Keratinocyte (primary cell): ENCODE measurements around the gene PRKAR1B. TPM values are rescaled to one million over a fixed set of nuclear protein-coding genes. Genes with fewer than 3 reads are reported as not detected.

Experiments
- DNase-seq: peaks from one replicate; pipeline ENCODE4 v3.0.0-alpha.2; 2011; ENCODE audit warnings: low read depth, missing footprints, low spot score
- FAIRE-seq: peaks from 2 replicates; lab custom pipeline; 2011; peaks lifted over from hg19 to GRCh38; lab: Jason Lieb, UNC
- H2AFZ ChIP-seq: 2 replicates; pipeline ENCODE4 v1.6.0; 2012; ENCODE audit warnings: low read length, control low read depth, inconsistent platforms; ENCODE audit not compliant: control insufficient read depth
- H3K27ac ChIP-seq: 2 replicates; pipeline ENCODE4 v1.5.1; 2011; ENCODE audit warnings: low read length; ENCODE audit not compliant: control insufficient read depth, insufficient read depth
- H3K27me3 ChIP-seq: 3 replicates; pipeline ENCODE4 v1.6.0; 2011; ENCODE audit warnings: low read length; ENCODE audit not compliant: control insufficient read depth, insufficient read depth; ENCODE audit errors: extremely low read depth
- H3K36me3 ChIP-seq, 2 experiments: 2 replicates in 1 of 2; 3 replicates in 1 of 2; pipeline ENCODE4 v1.5.1; 2011; ENCODE audit warnings: low read length in 2 of 2, mild to moderate bottlenecking in 1 of 2; ENCODE audit not compliant: control insufficient read depth in 2 of 2, insufficient read depth in 2 of 2; ENCODE audit errors: extremely low read depth in 1 of 2
- H3K4me1 ChIP-seq: 3 replicates; pipeline ENCODE4 v1.5.1; 2011; ENCODE audit warnings: low read length; ENCODE audit not compliant: control insufficient read depth, insufficient read depth; ENCODE audit errors: extremely low read depth
- H3K4me2 ChIP-seq: 3 replicates; pipeline ENCODE4 v1.6.0; 2011; ENCODE audit warnings: low read depth, low read length; ENCODE audit not compliant: control insufficient read depth, insufficient read depth; ENCODE audit errors: extremely low read depth
- H3K4me3 ChIP-seq, 3 experiments: fragments of 200-600 bp in 1 of 3; sonication (generic) in 1 of 3; 2 replicates in 2 of 3; 3 replicates in 1 of 3; pipeline ENCODE4 v1.5.1; 2011 to 2016; ENCODE audit warnings: low read length in 3 of 3, mild to moderate bottlenecking in 3 of 3, control low read depth in 2 of 3, inconsistent platforms in 1 of 3, low read depth in 1 of 3, mixed read lengths in 1 of 3, mixed run types in 1 of 3, moderate library complexity in 1 of 3; ENCODE audit not compliant: control insufficient read depth in 2 of 3, insufficient read depth in 2 of 3; ENCODE audit errors: extremely low read depth in 1 of 3
- H3K79me2 ChIP-seq: 2 replicates; pipeline ENCODE4 v1.6.0; 2012; ENCODE audit warnings: low read length; ENCODE audit not compliant: control insufficient read depth, insufficient read depth
- H3K9ac ChIP-seq: 3 replicates; pipeline ENCODE4 v1.6.0; 2011; ENCODE audit warnings: low read length; ENCODE audit not compliant: control insufficient read depth, insufficient read depth; ENCODE audit errors: extremely low read depth
- H3K9me1 ChIP-seq: 3 replicates; pipeline ENCODE4 v1.6.0; 2011; ENCODE audit warnings: low read length; ENCODE audit not compliant: control insufficient read depth, insufficient read depth; ENCODE audit errors: extremely low read depth
- H3K9me3 ChIP-seq: 2 replicates; pipeline ENCODE4 v1.5.1; 2012; ENCODE audit warnings: low read depth, low read length; ENCODE audit not compliant: control insufficient read depth
- H4K20me1 ChIP-seq: 3 replicates; pipeline ENCODE4 v1.6.0; 2011; ENCODE audit warnings: low read length; ENCODE audit not compliant: control insufficient read depth, insufficient read depth; ENCODE audit errors: extremely low read depth
- EZH2 ChIP-seq: IDR thresholded peaks from one replicate; pipeline ENCODE4 v1.6.1; 2012; ENCODE audit warnings: inconsistent platforms, mild to moderate bottlenecking, low read length, moderate library complexity
- dilution Hi-C: fragments of 300-500 bp; cut with MboI; formaldehyde crosslinking; loops from one replicate; pipeline ENCODE4 v1.7.0; 2020; ENCODE audit warnings: low sequenced_read_pairs; ENCODE audit not compliant: extremely low pct_ligation_motif_present
- polyA plus RNA-seq, 5 experiments: library from polyadenylated mRNA; depleted of rRNA in 3 of 5; stranded (reverse) in 3 of 5; stranded (forward) in 1 of 5; unstranded in 1 of 5; fragments of >200 nt; gene quantifications; 1 replicate in 1 of 5; 2 replicates in 3 of 5; 3 replicates in 1 of 5; pipeline versions ENCODE4 v1.2.1 to v1.2.3, GENCODE V29; 2011 to 2012; ENCODE audit warnings: missing spikeins in 2 of 5, low read depth in 1 of 5, low replicate concordance in 1 of 5
- TF ChIP-seq, protein P1 (sequence below), 3 experiments: IDR thresholded peaks in 1 of 3; conservative IDR thresholded peaks in 1 of 3; optimal IDR thresholded peaks in 1 of 3; 2 replicates in 2 of 3; 3 replicates in 1 of 3; pipeline versions ENCODE3 to v1.5.1; 2011; ENCODE audit warnings: low read length in 3 of 3, mild to moderate bottlenecking in 3 of 3, moderate library complexity in 2 of 3, control low read depth in 1 of 3, inconsistent platforms in 1 of 3; ENCODE audit not compliant: insufficient read depth in 2 of 3; ENCODE audit errors: extremely low read depth in 1 of 3

Gene PRKAR1B
- polyA plus RNA-seq, 1 donor (not counting 4 experiments of a cell fraction or from before 2014, with no cell fraction given), result 10.8 TPM

DNA sequence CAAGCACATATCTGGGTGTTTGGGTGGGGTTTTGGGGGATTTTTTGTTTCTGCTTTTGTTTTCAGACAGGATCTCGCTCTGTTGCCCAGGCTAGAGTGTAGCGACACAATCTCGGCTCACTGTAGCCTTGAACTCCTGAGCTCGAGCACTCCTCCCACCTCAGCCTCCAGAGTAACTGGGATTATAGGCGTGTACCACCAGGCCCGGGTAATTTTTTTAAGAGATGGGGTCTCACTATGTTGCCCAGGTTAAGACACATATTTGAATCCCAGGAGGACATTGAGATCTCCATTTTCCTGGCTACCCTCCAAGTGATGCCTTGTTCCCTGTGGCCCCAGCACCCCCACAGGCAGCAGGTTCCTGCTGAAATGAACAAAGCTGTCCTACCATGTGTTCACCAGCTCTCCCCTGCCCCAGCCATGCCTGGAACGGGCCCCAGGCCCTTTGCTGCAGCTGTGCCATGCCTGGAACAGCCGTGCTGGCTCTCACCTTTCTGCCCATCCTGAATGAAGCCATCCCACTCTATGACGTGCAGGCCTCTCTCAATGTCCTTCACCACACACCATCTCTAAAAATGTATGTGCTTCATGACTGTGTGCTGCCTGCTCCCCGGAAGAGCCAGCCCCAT lies 55.6 kb downstream of the PRKAR1B start:
- no peak overlapping the region for H2AFZ ChIP-seq
- dilution Hi-C loops, result no loop called here

DNA sequence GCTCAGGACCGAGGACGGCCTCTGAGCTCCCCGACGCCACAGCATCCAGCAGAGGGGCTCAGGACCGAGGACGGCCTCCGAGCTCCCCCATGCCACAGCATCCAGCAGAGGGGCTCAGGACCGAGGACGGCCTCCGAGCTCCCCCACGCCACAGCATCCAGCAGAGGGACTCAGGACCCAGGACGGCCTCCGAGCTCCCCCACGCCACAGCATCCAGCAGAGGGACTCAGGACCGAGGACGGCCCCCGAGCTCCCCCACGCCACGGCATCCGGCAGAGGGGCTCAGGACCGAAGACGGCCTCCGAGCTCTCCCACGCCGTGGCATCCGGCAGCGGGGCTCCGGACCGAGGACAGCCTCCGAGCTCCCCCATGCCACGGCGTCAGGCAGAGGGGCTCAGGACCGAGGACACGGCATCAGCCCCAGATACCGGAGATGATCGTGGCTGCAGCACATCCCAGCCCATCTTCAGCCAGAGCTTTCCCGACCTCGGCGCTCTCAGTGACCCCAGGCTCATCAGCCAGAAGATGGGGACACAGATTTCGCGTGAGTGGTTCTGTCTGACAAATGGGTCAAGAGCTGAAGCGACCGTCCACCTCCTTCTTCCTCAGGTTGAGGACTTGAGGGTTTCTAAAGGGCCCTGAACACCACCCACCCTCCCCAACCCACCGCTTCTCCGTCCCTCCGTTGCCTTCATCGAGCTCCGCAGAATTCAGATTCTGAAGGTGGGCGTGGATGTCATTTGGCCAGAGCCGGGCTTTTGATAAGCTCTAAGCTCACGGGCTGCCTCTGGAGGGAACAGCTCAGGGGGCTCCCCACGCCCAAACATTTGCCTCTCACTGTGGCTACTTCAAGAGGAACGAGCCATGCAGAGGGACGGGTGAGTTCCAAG lies 56.3 kb downstream of the PRKAR1B start:
- Histone ChIP-seq H4K20me1 (no peaks in the 10 kb centered on the region), H3K9ac (no peak overlapping the region), H3K4me1 (no peaks in the 10 kb centered on the region), H3K27me3 (no peaks in the 10 kb centered on the region), H3K79me2 (no peaks in the 10 kb centered on the region), H3K27ac (no peak overlapping the region), H3K4me3 (no peak overlapping the region), H3K36me3 (peaks cover 0 to 2% of the 10 kb centered on the region in 2 experiments), H3K9me1 (no peaks in the 10 kb centered on the region), H2AFZ (no peak overlapping the region), H3K9me3 (peaks cover 2% of the 10 kb centered on the region), H3K4me2 (no peak overlapping the region)
- dilution Hi-C loops, result no loop called here
- no peak for DNase-seq
- no peak for FAIRE-seq
- TF ChIP-seq EZH2, result no peak
- TF ChIP-seq, protein P1, sequence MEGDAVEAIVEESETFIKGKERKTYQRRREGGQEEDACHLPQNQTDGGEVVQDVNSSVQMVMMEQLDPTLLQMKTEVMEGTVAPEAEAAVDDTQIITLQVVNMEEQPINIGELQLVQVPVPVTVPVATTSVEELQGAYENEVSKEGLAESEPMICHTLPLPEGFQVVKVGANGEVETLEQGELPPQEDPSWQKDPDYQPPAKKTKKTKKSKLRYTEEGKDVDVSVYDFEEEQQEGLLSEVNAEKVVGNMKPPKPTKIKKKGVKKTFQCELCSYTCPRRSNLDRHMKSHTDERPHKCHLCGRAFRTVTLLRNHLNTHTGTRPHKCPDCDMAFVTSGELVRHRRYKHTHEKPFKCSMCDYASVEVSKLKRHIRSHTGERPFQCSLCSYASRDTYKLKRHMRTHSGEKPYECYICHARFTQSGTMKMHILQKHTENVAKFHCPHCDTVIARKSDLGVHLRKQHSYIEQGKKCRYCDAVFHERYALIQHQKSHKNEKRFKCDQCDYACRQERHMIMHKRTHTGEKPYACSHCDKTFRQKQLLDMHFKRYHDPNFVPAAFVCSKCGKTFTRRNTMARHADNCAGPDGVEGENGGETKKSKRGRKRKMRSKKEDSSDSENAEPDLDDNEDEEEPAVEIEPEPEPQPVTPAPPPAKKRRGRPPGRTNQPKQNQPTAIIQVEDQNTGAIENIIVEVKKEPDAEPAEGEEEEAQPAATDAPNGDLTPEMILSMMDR (optimal IDR thresholded peaks at IDR 0.05 in 1 of 3, IDR thresholded peaks at IDR 0.05 in 1 of 3, conservative IDR thresholded peaks at IDR 0.05 in 1 of 3; ENCODE audit: extremely low read depth in 1 of 3, insufficient read depth in 2 of 3, low read length in 3 of 3), result no peak

More for the DNA sequence above, 55.6 kb downstream of the PRKAR1B start:
- H3K9ac ChIP-seq, result no peak overlapping the region
- H3K4me2 ChIP-seq, result no peak overlapping the region
- FAIRE-seq, result no peak
- H3K27ac ChIP-seq, result no peak overlapping the region
- H3K9me3 ChIP-seq, result peaks cover 2% of the 10 kb centered on the region
- DNase-seq, result no peak
- no peaks in the 10 kb centered on the region for H3K79me2 ChIP-seq
- peaks cover 0 to 2% of the 10 kb centered on the region in 2 experiments for H3K36me3 ChIP-seq
- H3K27me3 ChIP-seq, result no peaks in the 10 kb centered on the region
- no peak overlapping the region for H3K4me3 ChIP-seq
- H3K9me1 ChIP-seq, result no peaks in the 10 kb centered on the region
- no peaks in the 10 kb centered on the region for H4K20me1 ChIP-seq
- H3K4me1 ChIP-seq, result no peaks in the 10 kb centered on the region
- TF ChIP-seq, protein P1 (optimal IDR thresholded peaks at IDR 0.05 in 1 of 3, IDR thresholded peaks at IDR 0.05 in 1 of 3, conservative IDR thresholded peaks at IDR 0.05 in 1 of 3; ENCODE audit: extremely low read depth in 1 of 3, insufficient read depth in 2 of 3, low read length in 3 of 3), result no peak
- TF ChIP-seq EZH2, result no peak
